GM12801 (cell line): Measurements from ENCODE around the gene TNFRSF21.

Experiments used
- TF ChIP-seq, protein P1 (sequence below): IDR thresholded peaks from one replicate; pipeline ENCODE4 v1.5.1; 2011; ENCODE audit warnings: control low read depth; ENCODE audit not compliant: insufficient read length; ENCODE audit errors: extremely low read depth

The TNFRSF21 gene

GRCh38 chr6:47263268-47263667 lies 46.4 kb downstream of the TNFRSF21 start:
- TF ChIP-seq, protein P1, sequence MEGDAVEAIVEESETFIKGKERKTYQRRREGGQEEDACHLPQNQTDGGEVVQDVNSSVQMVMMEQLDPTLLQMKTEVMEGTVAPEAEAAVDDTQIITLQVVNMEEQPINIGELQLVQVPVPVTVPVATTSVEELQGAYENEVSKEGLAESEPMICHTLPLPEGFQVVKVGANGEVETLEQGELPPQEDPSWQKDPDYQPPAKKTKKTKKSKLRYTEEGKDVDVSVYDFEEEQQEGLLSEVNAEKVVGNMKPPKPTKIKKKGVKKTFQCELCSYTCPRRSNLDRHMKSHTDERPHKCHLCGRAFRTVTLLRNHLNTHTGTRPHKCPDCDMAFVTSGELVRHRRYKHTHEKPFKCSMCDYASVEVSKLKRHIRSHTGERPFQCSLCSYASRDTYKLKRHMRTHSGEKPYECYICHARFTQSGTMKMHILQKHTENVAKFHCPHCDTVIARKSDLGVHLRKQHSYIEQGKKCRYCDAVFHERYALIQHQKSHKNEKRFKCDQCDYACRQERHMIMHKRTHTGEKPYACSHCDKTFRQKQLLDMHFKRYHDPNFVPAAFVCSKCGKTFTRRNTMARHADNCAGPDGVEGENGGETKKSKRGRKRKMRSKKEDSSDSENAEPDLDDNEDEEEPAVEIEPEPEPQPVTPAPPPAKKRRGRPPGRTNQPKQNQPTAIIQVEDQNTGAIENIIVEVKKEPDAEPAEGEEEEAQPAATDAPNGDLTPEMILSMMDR: no peak

GRCh38 chr6:47262231-47262630 lies 47.5 kb downstream of the TNFRSF21 start:
- TF ChIP-seq, protein P1: no peak

- TF ChIP-seq, protein P1: no peak
Observed at GRCh38 chr6:47261191-47261590, 48.5 kb downstream of the TNFRSF21 start.

DNA sequence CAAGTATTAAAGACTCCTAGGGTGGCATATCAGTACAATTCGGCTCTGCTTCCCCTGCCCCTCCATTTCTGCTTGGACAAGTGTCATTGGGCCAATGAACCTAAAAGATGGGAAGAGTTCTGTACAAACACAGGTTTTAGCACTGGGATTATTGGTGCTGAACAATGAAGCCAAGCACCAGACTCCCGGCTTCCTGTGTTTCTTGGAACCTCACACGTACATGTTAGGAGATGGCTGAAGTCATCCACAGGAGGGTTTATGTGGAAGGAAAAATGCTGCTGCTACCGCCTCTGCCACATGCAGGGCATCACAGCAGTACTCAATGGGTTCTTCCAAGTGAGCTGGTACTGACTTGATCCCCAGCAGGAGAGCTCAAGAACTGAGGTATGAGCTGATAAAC lies 49.7 kb downstream of the TNFRSF21 start:
- TF ChIP-seq, protein P1: no peak

GRCh38 chr6:47258724-47259347 lies 50.9 kb downstream of the TNFRSF21 start:
- TF ChIP-seq, protein P1: no peak

DNA sequence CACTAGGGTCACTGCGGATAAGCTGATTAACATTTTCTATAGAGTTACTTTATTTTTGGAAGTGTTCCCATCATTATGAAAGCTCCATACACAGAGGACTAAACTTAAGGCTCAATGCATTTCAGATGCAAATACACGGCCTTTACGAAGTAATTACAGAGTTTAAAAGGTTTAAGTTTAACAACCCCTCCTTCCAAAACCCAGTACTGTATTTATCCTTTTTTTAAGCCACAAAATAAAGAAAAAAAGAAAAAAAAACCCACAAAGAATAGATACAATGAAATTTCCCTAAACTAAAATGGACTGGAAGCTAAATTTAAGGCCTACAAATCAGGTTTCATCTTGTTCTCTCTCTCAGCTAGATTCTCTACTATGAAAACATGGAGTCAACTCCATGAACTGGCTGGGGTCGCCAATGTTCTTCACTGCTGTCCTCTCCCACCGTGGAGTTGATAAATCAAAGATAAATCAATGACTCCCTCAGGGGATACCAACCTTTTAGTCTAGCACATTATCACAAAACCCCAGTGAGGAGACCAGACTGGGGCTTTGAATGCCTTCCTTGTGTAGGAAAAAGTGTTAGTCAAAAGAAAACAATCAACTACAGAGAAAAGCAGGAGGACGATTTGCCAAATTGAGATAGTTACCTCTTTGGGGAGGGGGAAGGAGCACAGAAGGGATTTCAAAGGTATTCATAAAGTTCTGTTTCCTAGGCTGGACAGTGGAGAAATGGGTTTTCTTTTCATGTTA lies 52.5 kb downstream of the TNFRSF21 start:
- TF ChIP-seq, protein P1: no peak

DNA sequence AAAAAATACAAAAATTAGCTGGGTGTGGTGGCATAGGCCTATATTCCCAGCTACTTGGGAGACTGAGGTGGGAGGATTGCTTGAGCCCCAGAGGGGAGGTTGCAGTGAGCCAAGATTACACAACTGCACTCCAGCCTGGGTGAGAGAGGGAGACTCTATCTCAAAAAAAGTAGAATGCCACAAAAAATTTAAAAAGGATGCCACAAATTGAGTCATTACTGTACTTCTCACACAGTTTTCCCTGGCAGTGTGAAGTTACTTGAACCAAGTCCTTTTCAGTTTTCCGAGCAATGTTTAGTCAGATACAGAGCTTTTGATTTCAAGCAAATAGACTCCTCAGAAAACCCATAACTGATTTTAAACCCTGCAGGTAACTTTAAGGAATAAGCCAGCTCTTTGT lies 53.3 kb downstream of the TNFRSF21 start:
- TF ChIP-seq, protein P1: no peak
